ENCODE measurements around the gene PRRT1B.

PRRT1B gene

DNA sequence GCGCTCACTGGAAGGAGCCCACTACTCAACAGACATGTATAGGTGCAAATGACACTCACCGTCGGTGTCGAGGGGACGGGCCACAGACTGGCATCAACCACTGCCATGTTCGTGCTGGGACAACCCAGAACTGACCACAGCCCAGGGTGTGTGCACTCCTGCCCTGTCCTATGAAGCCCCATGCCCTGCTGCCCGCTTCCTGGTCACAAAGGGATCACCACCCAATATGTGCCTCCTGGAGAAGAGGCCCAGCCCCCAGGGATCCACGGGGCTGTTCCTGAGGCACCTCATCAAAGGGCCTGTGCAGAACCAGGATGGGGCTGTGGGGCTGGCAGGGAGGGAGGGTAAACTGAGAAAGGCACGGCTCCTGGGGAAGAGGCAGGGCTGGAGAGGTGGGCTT lies 43.1 kb downstream of the PRRT1B start:
- Histone ChIP-seq H3K9ac (ENCODE audit: low read depth, low read length) (no peak overlapping the region), H3K36me3 (ENCODE audit: insufficient read depth, low read length) (peaks cover 4% of the 10 kb centered on the region; the same call in 1 of the 2 replicates), H3K9me3 (ENCODE audit: control insufficient read depth, insufficient read depth, low read length) (no peaks in the 10 kb centered on the region), H3K4me1 (ENCODE audit: insufficient read depth, low read length) (no peaks in the 10 kb centered on the region)

DNA sequence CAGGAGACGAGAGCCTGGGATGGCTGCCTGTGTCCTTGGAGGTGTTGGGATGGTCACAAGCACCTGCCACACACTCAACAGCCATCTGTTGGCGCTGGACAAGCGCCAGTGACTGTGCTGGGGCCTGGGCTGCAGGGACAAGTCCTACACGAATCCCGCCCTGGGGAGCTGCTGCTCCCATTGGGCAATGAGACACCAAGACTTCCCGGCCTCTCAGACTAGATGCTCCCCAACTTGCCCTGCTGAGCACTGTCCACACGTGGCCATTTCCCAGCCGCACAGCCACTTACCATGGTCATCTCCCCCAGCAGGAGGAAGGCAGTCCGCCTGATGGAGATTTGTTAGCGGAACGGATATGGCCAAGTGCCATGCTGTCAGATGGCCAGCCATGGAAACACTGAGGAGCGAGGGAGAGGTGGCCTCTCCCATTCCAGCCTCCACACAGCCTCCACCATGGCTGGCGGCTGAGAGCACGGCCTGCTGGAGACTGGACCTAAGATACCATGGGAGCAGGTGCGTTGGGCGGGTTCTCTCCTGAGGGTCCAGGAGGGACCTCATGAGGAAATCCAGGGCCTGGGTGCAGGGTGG lies 43.9 kb downstream of the PRRT1B start:
- Histone ChIP-seq H3K9me3 (ENCODE audit: control insufficient read depth, insufficient read depth, low read length) (no peaks in the 10 kb centered on the region), H3K4me1 (ENCODE audit: insufficient read depth, low read length) (no peaks in the 10 kb centered on the region), H3K9ac (ENCODE audit: low read depth, low read length) (no peak overlapping the region), H3K36me3 (ENCODE audit: insufficient read depth, low read length) (peaks cover 7% of the 10 kb centered on the region; the same call in 1 of the 2 replicates)

DNA sequence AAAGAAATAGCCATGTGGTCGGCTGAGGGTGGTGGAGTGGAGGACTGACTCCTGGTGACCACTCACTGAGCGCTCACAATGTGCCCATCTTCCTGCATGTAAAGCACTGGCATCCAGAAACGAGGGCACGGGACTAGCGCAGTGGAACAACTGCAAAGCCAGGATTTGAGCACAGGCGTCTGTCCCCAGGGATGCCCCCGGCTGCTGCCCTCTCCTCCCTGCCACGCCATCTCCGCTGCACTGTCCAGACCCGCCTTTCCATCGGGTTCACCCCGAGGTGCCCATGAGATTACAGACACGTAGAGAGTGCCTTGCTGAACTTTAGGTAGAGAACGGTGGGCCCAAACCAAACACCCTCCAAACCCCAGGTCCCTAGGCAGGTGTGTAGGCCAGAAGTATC lies 44.7 kb downstream of the PRRT1B start:
- Histone ChIP-seq H3K36me3 (ENCODE audit: insufficient read depth, low read length) (peaks cover 7% of the 10 kb centered on the region; the same call in 1 of the 2 replicates), H3K9ac (ENCODE audit: low read depth, low read length) (no peak overlapping the region), H3K4me1 (ENCODE audit: insufficient read depth, low read length) (no peaks in the 10 kb centered on the region), H3K9me3 (ENCODE audit: control insufficient read depth, insufficient read depth, low read length) (no peaks in the 10 kb centered on the region)

DNA sequence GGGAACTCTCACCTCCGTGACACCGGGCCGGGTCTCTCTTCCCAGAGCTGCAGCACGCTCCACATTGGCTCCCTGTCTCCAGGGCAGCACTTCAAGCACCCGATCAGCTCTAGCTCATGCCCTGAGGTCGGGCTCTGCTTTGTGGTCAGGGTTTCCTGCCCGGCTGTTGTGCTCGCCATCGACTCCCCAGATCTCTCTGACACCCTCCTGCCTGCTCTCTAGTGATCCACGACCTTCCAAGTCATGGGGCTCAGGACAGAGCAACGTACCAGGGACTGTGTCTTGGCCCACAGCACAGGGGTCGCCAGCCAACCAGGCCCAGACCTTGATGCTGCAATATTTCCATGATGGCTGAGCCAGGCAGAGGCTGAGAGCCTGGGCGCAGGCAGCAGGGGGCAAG lies 45.1 kb downstream of the PRRT1B start:
- H3K4me1 ChIP-seq (ENCODE audit: insufficient read depth, low read length): no peaks in the 10 kb centered on the region
- H3K9ac ChIP-seq (ENCODE audit: low read depth, low read length): no peak overlapping the region
- peaks cover 7% of the 10 kb centered on the region; the same call in 1 of the 2 replicates for H3K36me3 ChIP-seq (ENCODE audit: insufficient read depth, low read length)
- no peaks in the 10 kb centered on the region for H3K9me3 ChIP-seq (ENCODE audit: control insufficient read depth, insufficient read depth, low read length)

DNA sequence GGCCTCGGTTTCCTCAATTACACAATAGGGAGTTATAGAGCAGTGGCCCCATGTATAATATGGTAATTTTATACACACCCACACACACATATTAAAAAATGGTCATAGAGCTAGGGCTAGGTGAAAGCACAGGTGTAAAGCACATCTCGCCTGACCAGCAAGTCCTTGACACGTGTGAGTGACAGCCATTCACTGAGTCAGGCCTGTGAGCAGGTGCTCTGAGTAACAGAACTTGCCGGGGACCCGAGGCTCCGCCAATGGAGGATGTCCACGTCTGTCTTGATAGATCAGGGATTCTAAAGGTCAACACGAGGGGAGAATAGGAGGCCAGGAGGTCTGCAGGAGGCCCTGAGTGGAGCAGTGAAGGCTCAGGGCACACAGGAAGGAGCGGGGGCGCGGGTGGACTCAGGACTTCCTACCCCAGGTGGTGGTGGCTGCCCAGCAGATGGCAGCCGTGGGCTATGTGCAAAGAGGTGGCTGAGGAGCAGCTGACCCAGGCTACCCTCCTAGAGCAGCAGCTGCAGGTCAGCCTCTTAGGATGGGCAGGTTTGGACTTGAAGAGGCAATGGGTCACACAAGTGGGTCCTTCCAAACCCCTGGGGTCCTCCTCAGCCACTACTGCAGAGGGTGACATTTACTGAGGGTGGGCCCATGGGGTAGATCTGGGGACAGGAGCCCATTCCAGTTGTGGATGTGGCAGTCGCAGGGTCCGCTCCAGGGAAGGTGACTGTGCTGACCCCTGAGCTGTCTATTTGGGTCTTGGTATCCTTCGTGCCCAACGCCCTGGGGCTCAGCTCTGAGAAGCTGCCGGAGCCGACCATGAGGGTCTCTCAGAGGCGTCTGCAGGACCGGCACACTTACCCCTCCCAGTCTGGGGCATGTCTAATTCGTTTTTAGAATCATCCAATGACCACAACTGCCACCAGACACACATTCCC lies 45.9 kb downstream of the PRRT1B start:
- no peaks in the 10 kb centered on the region for H3K9me3 ChIP-seq (ENCODE audit: control insufficient read depth, insufficient read depth, low read length)
- no peak overlapping the region for H3K9ac ChIP-seq (ENCODE audit: low read depth, low read length)
- peaks cover 7% of the 10 kb centered on the region; the same call in 1 of the 2 replicates for H3K36me3 ChIP-seq (ENCODE audit: insufficient read depth, low read length)
- H3K4me1 ChIP-seq (ENCODE audit: insufficient read depth, low read length): no peaks in the 10 kb centered on the region

DNA sequence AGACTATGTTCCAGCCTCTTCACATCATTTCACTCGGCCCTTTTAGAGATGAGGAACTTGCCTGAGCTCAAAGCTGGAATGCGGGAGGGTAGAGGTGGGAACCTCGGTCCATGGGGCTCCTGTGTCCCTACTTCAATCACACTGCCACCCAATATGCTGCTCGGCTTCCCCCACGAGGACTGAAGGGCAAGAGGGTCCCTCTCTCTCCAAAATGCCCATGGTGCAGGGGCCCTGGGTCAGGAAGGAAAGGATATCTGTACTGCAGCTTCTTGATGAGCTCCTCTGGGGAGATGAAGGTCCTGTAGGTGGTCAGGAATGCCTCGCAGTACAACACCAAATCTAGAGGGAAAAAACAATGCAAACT lies 46.5 kb downstream of the PRRT1B start:
- Histone ChIP-seq H3K9me3 (ENCODE audit: control insufficient read depth, insufficient read depth, low read length) (no peaks in the 10 kb centered on the region), H3K4me1 (ENCODE audit: insufficient read depth, low read length) (no peaks in the 10 kb centered on the region), H3K9ac (ENCODE audit: low read depth, low read length) (no peak overlapping the region), H3K36me3 (ENCODE audit: insufficient read depth, low read length) (peaks cover 7% of the 10 kb centered on the region; the same call in 1 of the 2 replicates)

DNA sequence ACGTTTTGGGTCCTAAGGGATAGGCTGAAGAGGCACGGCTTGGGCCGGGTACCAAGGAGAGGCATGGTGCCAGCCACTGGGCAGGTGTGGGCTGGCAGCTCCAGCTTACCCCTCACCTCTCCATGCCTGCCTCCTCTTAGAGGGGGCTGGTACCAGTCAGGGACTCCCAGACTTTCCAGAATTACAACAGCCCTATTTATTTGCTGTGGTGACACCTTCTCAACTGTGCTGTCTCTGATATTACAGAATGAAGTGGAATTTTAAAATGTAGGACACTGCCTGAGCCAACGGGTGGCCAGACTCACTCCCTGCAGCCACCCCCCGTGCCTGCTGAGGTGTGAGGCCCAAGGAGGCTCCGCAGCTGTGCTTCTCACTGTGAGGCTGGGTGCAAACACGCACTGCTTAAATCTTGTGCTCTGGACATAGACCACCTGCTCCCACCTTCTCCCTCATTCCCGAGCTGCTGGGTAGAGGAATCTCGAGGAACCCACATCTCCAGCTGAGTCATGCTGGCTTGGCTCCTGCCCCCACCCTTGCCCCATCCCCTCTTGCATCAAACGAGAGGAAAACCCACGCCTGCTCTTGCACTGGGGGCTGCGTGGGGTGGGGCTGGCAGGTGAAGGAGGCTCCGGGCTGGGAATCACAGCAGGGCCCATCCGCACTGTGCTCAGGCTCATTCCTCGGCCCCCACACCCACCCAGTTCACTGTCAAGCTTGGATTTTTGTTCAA lies 47.9 kb downstream of the PRRT1B start:
- Histone ChIP-seq H3K9me3 (ENCODE audit: control insufficient read depth, insufficient read depth, low read length) (no peaks in the 10 kb centered on the region), H3K36me3 (ENCODE audit: insufficient read depth, low read length) (peaks cover 13% of the 10 kb centered on the region), H3K4me1 (ENCODE audit: insufficient read depth, low read length) (no peaks in the 10 kb centered on the region), H3K9ac (ENCODE audit: low read depth, low read length) (no peak overlapping the region)

DNA sequence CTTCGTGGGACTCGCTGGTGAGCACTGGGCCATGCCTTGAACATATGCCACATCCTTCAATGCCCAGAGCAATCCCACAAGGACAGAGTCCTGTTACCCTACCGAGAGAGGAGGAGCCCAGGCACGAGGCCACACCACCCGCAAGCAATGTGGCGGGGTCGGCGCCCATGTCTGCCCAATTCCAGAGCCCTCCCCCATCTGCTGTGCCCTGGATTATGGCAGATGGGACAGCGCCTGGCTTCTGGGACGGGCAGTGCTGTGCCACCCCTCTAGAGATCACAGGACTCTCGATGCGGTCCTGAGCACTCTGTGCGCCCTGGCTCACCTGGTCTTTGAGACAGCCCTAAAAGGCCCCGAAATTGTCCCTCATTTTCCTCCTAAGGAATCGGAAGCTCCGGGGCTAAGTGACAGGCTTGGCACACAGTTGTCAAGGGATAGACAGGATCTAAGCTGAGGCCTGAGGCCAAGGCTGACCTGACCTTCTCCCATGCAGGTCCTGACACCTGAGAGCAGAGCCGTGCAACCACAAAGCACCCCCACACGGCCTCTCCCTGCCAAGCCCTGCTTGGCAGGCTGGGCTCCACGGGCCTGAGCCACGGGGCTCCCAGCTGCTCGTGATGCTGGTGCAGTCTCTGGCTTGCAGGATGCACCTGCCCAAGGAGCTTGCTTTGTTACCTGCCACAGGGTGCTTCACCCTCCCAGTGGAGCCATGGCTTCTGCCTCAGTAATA lies 48.8 kb downstream of the PRRT1B start:
- H3K9ac ChIP-seq (ENCODE audit: low read depth, low read length): no peak overlapping the region
- no peaks in the 10 kb centered on the region for H3K9me3 ChIP-seq (ENCODE audit: control insufficient read depth, insufficient read depth, low read length)
- no peaks in the 10 kb centered on the region for H3K4me1 ChIP-seq (ENCODE audit: insufficient read depth, low read length)
- peaks cover 15% of the 10 kb centered on the region for H3K36me3 ChIP-seq (ENCODE audit: insufficient read depth, low read length)

DNA sequence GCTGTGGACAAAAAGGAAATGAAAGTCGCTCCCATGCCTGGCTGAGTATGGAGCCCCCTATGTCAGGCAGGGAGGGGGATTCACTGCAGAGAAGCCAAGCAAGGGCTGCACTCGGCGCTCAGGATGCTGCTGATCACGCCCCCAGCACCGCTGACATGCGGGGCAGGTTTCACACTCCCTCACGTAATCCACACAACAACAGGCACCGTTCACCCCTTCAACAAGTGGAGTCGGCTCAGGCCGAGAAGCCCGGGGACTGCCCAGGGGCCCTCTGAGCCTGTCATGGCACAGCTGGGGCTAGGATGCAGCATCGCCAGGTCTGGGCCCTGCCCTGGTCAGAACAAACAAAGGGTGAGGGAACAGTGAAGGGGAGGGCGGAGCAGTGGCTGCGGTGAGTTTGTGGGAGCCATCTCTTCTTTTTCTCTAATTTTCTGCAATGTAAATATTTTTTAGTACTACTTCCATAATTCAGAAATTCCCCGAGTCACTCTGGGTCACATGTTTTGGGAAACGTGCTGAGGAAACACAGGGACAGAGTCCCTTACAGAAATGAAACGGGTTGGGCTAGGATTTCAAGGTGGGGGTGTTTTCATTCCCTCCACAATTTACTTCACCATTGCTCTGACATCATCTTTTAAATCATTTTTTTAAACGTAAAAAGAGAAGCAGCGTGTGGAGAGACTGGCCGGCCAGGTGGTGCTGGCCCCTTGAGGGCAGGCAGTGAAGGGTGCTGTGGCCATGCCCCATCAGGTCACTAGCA lies 49.8 kb downstream of the PRRT1B start:
- H3K36me3 ChIP-seq (ENCODE audit: insufficient read depth, low read length): peaks cover 15% of the 10 kb centered on the region
- no peak overlapping the region for H3K9ac ChIP-seq (ENCODE audit: low read depth, low read length)
- no peaks in the 10 kb centered on the region for H3K4me1 ChIP-seq (ENCODE audit: insufficient read depth, low read length)
- no peaks in the 10 kb centered on the region for H3K9me3 ChIP-seq (ENCODE audit: control insufficient read depth, insufficient read depth, low read length)

DNA sequence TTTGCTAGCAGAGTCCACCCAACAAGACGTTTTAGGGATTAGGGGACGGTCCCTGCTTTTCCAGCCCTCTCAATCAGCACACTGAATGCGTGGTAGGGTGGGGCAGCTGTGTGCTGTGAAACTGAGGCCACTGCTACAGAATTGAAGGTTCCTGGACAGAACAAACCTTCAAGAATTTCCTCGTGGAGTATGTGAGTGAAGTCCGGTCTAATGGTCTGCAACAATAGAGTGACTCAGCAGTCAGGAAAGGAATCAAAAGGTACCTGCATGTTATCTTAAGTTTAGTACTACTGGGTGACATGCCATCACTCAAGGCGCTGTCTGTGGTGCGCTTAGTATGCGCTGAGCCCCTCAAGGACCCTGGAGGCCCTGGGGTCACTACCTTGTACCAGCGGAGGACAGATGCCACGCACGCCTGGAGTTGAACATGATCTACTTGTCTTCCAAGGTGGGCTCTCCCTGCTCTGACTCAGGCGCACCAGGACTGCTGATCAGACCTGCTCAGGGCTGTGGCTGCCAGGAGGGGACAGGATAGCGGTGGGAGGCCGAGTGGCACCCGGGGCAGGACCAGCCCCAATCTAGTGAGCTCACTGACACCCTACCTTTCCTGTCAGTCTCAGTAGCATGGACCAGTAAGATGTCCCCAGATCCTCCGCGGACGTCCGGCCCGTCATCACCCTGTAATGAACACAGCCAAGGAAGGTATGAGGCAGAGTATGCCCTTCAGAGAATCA lies 50.5 kb downstream of the PRRT1B start:
- Histone ChIP-seq H3K36me3 (ENCODE audit: insufficient read depth, low read length) (peaks cover 13% of the 10 kb centered on the region), H3K4me1 (ENCODE audit: insufficient read depth, low read length) (no peaks in the 10 kb centered on the region), H3K9ac (ENCODE audit: low read depth, low read length) (no peak overlapping the region), H3K9me3 (ENCODE audit: control insufficient read depth, insufficient read depth, low read length) (no peaks in the 10 kb centered on the region)

DNA sequence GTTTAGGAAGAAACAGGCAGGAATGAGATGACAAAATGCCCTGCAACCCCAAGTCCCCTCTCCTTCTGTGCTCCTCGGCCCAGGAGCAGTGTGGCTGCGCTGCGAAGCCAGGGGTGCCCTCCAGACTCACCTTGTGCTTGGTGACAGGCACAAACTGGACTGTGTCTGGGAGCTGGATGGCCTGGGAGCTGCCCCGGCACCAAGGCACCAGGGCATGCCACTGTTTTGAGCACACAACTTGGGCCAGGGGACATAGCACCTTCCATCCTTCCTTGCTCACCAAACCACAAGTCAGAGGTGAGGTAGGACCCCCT lies 51.1 kb downstream of the PRRT1B start:
- Histone ChIP-seq H3K9me3 (ENCODE audit: control insufficient read depth, insufficient read depth, low read length) (no peaks in the 10 kb centered on the region), H3K9ac (ENCODE audit: low read depth, low read length) (no peak overlapping the region), H3K4me1 (ENCODE audit: insufficient read depth, low read length) (no peaks in the 10 kb centered on the region), H3K36me3 (ENCODE audit: insufficient read depth, low read length) (peaks cover 11% of the 10 kb centered on the region)

DNA sequence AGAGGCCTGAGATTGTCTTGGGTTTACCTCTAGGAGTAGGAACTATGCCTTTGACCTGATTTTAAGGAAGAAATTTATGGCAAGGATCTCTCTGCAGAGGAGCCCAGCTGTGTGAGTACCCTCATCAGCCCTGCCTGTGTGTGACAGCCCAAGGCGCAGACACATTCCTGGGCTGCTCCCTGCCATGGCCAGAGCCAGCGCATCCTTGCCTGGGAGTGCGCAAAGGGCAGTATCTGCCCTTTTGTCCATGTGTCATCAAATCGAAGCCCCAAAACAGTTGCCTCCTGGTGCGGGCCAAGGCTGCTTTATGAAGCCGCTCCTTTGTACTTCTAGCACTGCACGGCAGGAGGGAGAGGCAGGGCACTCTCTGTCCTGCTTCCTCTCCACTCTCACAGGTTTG lies 51.9 kb downstream of the PRRT1B start:
- H3K36me3 ChIP-seq (ENCODE audit: insufficient read depth, low read length): peaks cover 11% of the 10 kb centered on the region
- H3K9me3 ChIP-seq (ENCODE audit: control insufficient read depth, insufficient read depth, low read length): no peaks in the 10 kb centered on the region
- no peaks in the 10 kb centered on the region for H3K4me1 ChIP-seq (ENCODE audit: insufficient read depth, low read length)
- no peak overlapping the region for H3K9ac ChIP-seq (ENCODE audit: low read depth, low read length)

DNA sequence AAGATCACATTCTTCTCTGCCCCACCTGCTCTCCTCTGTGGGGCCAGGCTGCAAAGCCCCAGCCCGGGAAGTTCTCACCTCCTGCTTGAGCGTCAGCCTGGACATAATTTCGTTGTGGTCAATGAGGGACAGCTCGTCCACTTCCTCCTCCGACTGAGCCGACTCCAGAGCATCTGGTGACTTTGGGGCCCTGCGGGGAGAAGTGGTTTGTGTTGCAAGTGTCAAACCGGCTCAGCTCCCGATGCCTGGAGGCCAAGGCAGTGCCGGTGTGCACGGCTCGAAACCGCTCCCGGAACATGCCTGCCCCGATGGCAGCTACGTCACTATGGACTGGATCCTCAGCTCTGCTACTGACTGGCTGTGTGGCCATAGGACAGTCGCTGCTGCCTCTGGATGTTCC lies 52.8 kb downstream of the PRRT1B start:
- H3K36me3 ChIP-seq (ENCODE audit: insufficient read depth, low read length): peaks cover 11% of the 10 kb centered on the region
- H3K4me1 ChIP-seq (ENCODE audit: insufficient read depth, low read length): no peaks in the 10 kb centered on the region
- H3K9me3 ChIP-seq (ENCODE audit: control insufficient read depth, insufficient read depth, low read length): no peaks in the 10 kb centered on the region
- no peak overlapping the region for H3K9ac ChIP-seq (ENCODE audit: low read depth, low read length)
